NCI-H2107 (cell line): ENCODE results near the gene CDH13.

Experiments
- DNase-seq: peaks from one replicate; lab custom pipeline; 2025; lab: John Stamatoyannopoulos, UW

CDH13 gene

GRCh38 chr16:83439412-83439811 is 812.6 kb downstream of the CDH13 start:
- DNase-seq = no peak

DNA sequence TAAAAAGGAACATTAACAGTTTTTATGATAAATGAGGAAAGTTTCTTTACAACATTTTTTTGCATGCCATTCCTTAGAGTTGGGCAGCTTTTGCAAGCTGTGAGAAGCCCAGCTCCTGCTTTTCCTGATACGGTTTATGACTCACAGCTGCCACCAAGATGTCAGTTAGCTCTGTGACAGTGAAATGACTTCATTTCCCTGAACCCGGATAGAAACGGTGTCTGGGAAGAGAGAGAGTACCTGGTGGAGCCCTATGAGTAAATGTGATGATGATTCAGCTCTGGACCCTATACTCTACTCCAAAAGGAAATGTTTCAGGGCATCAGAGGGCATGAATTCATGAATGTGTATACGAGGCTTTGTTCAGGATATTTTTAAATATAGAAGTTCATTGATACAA is 814.7 kb downstream of the CDH13 start:
- no peak for DNase-seq

DNA sequence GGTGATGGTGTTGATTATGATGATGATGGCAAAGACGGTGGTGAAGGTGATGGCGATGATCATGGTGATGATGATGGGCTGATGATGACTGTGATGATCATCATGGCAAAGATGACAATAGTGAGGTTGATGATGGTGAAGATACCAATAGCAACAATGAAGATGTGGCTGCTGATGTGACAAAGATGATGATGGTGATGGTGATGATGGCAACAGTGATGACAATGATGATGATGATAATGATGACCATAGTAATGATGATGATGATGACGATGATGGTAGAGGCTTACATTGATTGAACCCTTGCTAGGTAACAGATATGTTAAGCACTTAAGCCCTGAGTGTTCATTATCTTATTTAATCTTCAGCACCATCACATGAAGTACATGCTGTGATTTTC is 817.2 kb downstream of the CDH13 start:
- DNase-seq = no peak

DNA sequence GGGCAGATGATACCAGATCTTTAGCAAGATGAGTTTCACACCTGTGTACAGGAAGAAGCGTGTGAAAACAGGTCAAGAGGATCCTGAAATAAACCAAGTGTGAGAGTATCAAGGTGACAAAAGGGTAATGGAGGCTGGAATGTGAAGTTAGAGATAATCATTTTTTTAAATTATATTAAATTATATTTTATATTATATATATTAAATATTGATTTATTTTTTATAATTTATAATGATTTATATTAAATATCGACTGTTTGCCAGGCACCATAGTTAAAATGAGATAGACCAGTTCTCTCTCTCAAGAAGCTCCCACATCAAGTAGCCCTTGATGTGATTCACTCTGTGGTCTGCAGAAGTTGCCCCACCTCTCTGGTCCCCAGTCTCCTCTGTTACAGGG is 820.8 kb downstream of the CDH13 start:
- no peak for DNase-seq

- no peak for DNase-seq
These were observed 823.1 kb downstream of the CDH13 start for GRCh38 chr16:83449861-83450260.

- DNase-seq = no peak
These were observed 827.2 kb downstream of the CDH13 start for GRCh38 chr16:83453977-83454376.

GRCh38 chr16:83455716-83456115 is 828.9 kb downstream of the CDH13 start:
- DNase-seq = no peak

- no peak for DNase-seq
These were observed 830.2 kb downstream of the CDH13 start for GRCh38 chr16:83456934-83457333.

- no peak for DNase-seq
These were observed 831.8 kb downstream of the CDH13 start for GRCh38 chr16:83458612-83459011.

GRCh38 chr16:83464991-83465390 is 838.2 kb downstream of the CDH13 start:
- no peak for DNase-seq

DNA sequence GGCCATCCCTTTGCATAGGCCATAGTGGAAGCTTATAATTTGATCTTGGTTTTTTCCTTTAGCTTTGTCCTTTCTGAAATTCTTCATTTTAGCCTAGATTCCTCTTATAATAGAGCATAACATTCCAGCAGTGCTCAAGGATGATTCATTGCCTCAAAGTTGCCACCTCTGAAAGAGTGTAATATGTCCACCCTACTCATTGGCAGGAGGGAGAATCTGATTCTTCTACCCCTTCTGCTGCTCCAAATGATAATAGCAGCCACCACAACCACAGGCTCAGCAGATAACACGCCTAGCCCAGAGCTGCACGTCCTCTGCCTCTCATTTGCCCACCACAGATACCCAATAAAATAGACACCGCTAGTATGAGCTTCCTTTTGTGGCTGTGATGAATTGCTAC is 843.6 kb downstream of the CDH13 start:
- DNase-seq = no peak

DNA sequence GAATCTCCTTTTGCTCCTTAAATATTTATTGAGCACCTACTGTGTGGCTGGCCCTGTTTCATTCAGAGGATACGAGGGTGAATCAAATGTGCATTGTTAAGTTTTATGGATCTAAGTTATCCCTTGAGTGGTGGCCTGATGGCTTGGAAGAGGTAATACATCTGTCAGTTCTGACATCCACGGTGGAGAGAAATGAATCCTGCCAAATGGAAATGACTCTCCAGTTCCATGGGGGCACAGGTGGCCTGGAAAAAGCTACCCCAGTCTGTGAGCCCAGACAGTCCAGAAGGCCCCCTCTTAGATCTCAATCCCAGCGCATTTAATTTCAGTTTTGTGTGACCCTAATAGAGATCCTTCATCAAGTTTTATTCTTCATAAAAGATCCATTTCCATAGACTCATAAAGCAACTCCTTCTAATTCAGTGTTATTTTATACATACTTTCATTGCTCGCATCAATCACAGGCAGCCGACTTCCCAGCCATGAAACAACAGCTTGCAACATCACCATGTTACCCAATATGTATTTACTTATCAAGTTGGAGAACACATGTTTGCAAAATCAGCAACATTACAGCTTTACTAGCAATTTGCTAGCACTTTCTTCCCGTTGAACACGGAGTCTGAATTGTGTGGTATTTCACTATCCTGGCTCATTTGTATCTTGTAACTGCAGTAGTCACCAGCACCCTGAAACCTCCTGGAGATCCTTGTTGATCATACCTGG is 846.2 kb downstream of the CDH13 start:
- DNase-seq = no peak

DNA sequence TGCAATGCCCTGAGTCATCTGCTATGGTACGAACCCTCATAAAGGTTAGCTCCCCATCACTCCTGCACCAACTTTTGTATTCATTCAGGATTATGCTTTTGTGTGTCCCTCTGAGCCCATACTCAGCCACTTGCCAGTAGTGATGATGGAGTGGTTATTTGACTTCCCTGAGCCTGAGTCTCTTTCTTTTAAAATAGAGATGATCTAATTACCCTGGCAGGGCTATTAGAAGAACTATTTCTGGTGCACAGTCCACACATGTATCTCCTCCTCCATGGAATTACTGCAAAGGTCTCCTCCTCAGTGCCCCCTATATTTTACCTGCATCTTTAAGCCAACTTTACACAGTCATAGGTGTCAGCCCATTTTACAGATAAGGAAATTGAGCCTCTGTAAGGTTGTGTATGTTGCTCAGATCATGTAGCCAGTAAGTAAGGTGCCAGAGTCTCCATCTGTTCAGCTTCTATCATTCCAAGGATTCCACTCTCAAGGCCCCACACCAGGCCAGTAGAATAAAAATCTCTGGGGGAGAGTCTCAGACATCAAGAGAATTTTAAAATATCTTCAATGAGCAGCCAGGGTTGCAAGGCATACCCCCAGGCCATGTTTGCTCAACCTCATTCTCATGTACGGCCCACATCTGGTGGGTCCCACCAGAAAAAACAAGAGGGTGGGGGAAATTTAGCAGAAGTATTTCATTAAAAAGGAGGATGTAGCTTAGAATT is 847.3 kb downstream of the CDH13 start:
- no peak for DNase-seq

DNA sequence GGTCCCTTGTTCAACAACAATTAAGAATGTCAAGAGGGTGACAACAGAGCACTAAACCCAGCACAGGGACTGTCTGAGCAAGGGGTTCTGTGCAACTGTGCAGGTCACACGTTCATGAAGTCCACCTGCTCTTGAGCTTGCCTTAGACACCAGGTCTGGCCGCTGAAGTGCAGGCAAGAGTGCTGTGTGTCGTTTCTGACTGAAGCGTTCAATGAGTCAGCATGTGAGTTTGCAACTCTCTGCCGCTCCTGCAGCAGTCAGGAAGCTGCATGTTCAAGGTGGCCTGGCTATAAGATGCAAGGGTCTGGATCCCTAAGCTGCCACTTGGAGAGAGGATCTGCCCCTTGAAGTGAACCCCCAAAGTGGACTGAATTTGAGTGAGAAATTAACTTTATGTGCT is 848.3 kb downstream of the CDH13 start:
- no peak for DNase-seq

DNA sequence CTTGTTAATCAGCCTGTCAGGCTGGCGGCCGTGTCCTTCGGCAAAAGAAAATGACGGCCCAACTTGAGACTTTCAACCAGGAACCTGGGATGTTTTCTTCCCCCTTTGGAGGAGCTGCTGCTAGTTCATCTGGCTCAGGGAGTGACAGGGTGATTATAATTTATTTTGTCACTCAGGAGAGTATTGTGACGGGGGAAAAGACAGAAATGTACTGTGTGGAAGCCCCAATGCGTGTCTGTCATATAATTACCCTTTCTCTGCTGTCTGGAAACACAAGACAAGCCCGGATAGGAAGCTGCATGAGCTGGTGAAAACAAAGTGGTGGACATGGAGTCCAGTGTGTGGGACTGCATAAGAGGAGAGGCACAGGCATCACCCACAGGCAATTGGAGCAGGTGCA is 854.8 kb downstream of the CDH13 start:
- no peak for DNase-seq

GRCh38 chr16:83482545-83483162 is 855.9 kb downstream of the CDH13 start:
- no peak for DNase-seq

DNA sequence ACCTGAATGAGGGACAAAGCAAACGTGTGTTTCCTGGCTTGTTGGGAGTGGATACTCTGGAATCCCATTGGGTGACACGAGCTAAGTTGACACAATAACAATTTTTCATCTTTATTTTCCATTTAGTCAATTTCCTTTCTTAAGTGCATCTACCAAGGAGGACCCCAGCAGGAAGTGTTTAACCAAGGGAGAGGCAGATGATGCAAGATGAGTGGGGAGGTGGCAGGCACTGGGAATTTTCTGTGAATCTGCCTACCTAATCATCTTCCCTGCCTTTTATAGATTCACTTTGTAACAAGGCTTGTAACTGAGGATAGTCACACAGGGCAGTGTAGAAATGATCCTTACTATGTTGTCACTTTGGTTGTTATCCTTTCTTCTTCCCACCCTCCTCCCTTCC is 863.3 kb downstream of the CDH13 start:
- DNase-seq = no peak

DNA sequence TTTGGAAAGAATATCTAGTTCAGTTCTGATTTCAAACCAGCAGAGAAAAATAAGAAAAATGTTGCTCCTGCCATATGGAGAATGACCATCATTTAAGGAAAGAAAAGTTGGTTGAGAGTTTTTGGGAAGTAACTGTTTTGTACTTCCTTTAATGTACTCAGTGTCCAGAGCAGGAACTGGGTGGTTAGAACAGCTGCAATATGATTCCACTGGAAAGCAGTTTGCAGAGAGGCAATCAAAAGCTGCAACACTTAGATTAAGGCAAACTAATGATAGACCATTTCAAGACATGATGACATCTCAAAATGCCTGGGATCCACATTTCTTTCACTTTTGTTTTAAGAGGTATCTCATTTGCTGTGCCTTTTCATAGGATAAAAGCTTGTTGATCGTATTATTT is 867.7 kb downstream of the CDH13 start:
- DNase-seq = no peak

DNA sequence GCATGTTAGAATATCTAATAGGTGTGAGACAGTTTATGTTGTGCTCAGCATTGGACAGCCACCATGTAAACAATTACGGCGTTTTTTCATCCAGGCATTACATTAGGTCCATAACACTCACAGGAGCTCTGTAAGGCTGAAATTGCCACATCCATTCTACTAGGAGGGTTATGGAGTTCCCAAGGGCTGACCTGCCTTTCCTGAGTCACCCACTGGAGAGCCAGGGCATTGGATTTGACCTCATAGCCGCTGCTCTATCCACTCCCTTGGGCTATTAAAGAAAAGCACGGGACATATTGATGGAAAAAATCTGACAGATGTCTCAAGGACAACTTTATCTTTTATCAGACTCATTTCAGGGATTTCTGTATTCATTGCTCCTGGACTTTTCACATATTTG is 874.7 kb downstream of the CDH13 start:
- no peak for DNase-seq

DNA sequence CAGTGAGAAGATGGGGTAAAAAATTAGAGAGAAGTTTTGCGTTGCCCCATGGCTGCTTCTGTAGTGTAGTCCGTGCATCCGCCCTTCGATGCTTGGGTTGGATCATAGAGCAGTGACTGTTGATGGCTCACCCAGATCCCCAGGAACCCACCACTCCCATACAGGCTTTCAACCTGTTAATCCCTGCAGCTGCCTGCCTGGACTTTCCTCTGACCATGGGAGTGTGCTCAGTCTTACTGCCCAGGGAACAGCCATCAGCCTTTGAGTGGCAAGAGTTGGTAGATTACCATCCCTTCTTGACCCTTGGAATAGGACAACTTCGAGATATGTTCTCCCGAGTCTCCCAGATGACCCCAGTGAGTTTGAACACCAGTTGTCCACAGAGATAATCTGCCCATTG is 881.5 kb downstream of the CDH13 start:
- no peak for DNase-seq

DNA sequence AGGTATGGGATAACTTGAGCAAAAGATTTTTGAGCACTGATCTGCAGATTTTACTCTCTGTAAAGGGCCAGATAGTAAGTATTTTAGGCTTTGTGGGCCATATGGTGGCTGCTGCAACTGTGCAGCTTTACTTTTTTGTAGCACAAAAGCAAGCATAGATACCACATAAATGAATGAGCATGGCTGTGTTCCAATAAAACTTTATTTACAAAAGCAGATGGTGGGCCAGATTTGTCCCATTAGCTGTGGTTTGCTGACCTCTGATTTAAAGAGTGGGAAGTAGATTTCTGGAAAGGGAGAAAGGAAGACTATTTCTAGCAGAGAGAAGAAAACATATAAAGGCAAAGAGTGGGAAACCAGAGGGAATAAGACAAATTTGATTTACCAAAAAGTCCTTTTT is 882.5 kb downstream of the CDH13 start:
- DNase-seq = no peak

DNA sequence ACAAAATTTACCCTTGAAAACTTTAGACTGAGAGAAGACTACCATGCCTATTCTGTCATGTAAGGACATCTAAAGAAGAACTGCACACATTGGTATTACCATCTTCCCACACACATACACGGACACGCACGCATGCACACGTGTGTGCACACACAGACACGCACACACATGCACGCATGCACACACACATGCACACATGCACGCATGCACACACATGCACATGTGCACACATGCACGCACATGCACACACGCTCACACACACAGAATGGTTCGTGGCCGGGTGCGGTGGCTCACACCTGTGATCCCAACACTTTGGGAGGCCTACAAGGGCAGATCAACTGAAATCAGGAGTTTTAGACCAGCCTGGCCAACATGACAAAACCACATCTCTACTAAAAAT is 884.1 kb downstream of the CDH13 start:
- no peak for DNase-seq

- DNase-seq = no peak
These were observed 886.4 kb downstream of the CDH13 start for GRCh38 chr16:83513008-83513755.
